GM23338 (cell line): ENCODE results near the gene JAZF1. TPM values are rescaled to one million over a fixed set of nuclear protein-coding genes. Genes with fewer than 3 reads are reported as not detected.

Experiments used
- ATAC-seq: fragments of 200-7000 bp; cut with Tn5 transposase; 3 replicates; pipeline ENCODE4 v1.9.1; 2020
- DNase-seq: peaks from one replicate; pipeline ENCODE4 v3.0.0-alpha.2; 2015; ENCODE audit warnings: low spot score
- H2AFZ ChIP-seq: fragments of 200-600 bp; sonication (generic); 2 replicates; pipeline ENCODE4 v1.8.0; 2016; ENCODE audit warnings: antibody characterized with exemption, mild to moderate bottlenecking, moderate library complexity
- H3F3A ChIP-seq: fragments of 200-600 bp; sonication (generic); replicated peaks from 2 replicates; pipeline ENCODE4 v1.8.0; 2017; ENCODE audit warnings: antibody characterized with exemption, mixed run types, low read depth
- H3K27ac ChIP-seq: fragments of 200-600 bp; sonication (generic); 2 replicates; pipeline ENCODE4 v1.6.1; 2016; ENCODE audit warnings: low read depth
- H3K27me3 ChIP-seq: fragments of 200-600 bp; sonication (generic); 2 replicates; pipeline ENCODE4 v1.8.0; 2016; ENCODE audit warnings: mild to moderate bottlenecking, mixed run types, moderate library complexity; ENCODE audit not compliant: insufficient read depth
- H3K36me3 ChIP-seq: fragments of 200-600 bp; sonication (generic); 2 replicates; pipeline ENCODE4 v1.8.0; 2016; ENCODE audit warnings: mild to moderate bottlenecking; ENCODE audit not compliant: insufficient read depth
- H3K4me1 ChIP-seq: fragments of 200-600 bp; sonication (generic); 2 replicates; pipeline ENCODE4 v1.8.0; 2016; ENCODE audit warnings: mild to moderate bottlenecking, moderate library complexity; ENCODE audit not compliant: insufficient read depth
- H3K4me2 ChIP-seq: fragments of 200-600 bp; sonication (generic); 2 replicates; pipeline ENCODE4 v1.7.1; 2017; ENCODE audit warnings: mixed run types
- H3K4me3 ChIP-seq: fragments of 200-600 bp; sonication (generic); 2 replicates; pipeline ENCODE4 v1.6.1; 2016; ENCODE audit warnings: mixed run types
- H3K79me2 ChIP-seq: fragments of 200-600 bp; sonication (generic); replicated peaks from 2 replicates; pipeline ENCODE4 v1.8.0; 2017; ENCODE audit warnings: mild to moderate bottlenecking; ENCODE audit not compliant: insufficient read depth
- H3K9me2 ChIP-seq: fragments of 200-600 bp; sonication (generic); 2 replicates; pipeline ENCODE4 v1.8.0; 2017; ENCODE audit not compliant: insufficient read depth
- H4K20me1 ChIP-seq: fragments of 200-600 bp; sonication (generic); replicated peaks from 2 replicates; pipeline ENCODE4 v1.8.0; 2017; ENCODE audit warnings: mild to moderate bottlenecking; ENCODE audit not compliant: insufficient read depth
- H3K27ac Mint-ChIP-seq: 2 replicates; pipeline ENCODE4 v1.8.0; 2020; ENCODE audit warnings: inconsistent platforms, mild to moderate bottlenecking, moderate library complexity, mixed read lengths
- H3K27me3 Mint-ChIP-seq: 3 replicates; pipeline ENCODE4 v1.8.0; 2022; ENCODE audit warnings: low read depth, mild to moderate bottlenecking, moderate library complexity, mixed read lengths, inconsistent platforms; ENCODE audit not compliant: insufficient read depth, poor library complexity
- H3K36me3 Mint-ChIP-seq: 3 replicates; pipeline ENCODE4 v1.8.0; 2021; ENCODE audit warnings: low read depth, mild to moderate bottlenecking, inconsistent platforms, moderate library complexity, mixed read lengths
- H3K4me1 Mint-ChIP-seq: 3 replicates; pipeline ENCODE4 v1.8.0; 2020; ENCODE audit warnings: mild to moderate bottlenecking, inconsistent platforms, mixed read lengths
- H3K4me3 Mint-ChIP-seq: 3 replicates; pipeline ENCODE4 v1.8.0; 2021; ENCODE audit warnings: moderate library complexity, mild to moderate bottlenecking, inconsistent platforms, mixed read lengths
- H3K9me3 Mint-ChIP-seq: 3 replicates; pipeline ENCODE4 v1.8.0; 2020; ENCODE audit warnings: moderate library complexity, mild to moderate bottlenecking, inconsistent platforms, mixed read lengths
- CREB1 ChIP-seq: fragments of 250-450 bp; sonication (Bioruptor Pico); IDR thresholded peaks from 2 replicates; pipeline ENCODE4 v1.5.0; 2020; ENCODE audit warnings: low read depth, mild to moderate bottlenecking, moderate library complexity
- CTCF ChIP-seq, 2 experiments: fragments of 200-600 bp in 1 of 2; sonication (generic) in 1 of 2; conservative IDR thresholded peaks; 2 replicates each; pipeline versions ENCODE4 v1.5.1 to v1.6.1; 2016 to 2017; ENCODE audit warnings: antibody characterized with exemption in 2 of 2, low read depth in 2 of 2, mild to moderate bottlenecking in 2 of 2, moderate library complexity in 1 of 2
- EZH2 ChIP-seq: fragments of 200-600 bp; sonication (generic); IDR thresholded peaks from one replicate; pipeline ENCODE4 v1.8.0; 2017; ENCODE audit warnings: antibody characterized with exemption, mild to moderate bottlenecking, low read depth; ENCODE audit not compliant: unreplicated experiment
- EZH2phosphoT487 ChIP-seq: fragments of 200-600 bp; sonication (generic); IDR thresholded peaks from one replicate; pipeline ENCODE4 v1.8.1; 2018; ENCODE audit warnings: antibody characterized with exemption; ENCODE audit not compliant: unreplicated experiment
- JUNB ChIP-seq: IDR thresholded peaks from one replicate; pipeline ENCODE4 v1.6.1; 2016; ENCODE audit warnings: antibody characterized with exemption; ENCODE audit not compliant: unreplicated experiment
- NANOG ChIP-seq: IDR thresholded peaks from 2 replicates; pipeline ENCODE4 v1.6.1; 2016; ENCODE audit warnings: antibody characterized with exemption, borderline replicate concordance
- POLR2AphosphoS5 ChIP-seq: IDR thresholded peaks from 2 replicates; pipeline ENCODE4 v1.6.1; 2016; ENCODE audit warnings: antibody characterized with exemption, low read depth
- STAT1 ChIP-seq: IDR thresholded peaks from one replicate; pipeline ENCODE4 v1.6.1; 2016; ENCODE audit warnings: antibody characterized with exemption; ENCODE audit not compliant: unreplicated experiment
- ZNF114 ChIP-seq: fragments of 250-450 bp; sonication (Bioruptor Pico); IDR thresholded peaks from 2 replicates; pipeline ENCODE4 v1.5.0; 2020; ENCODE audit warnings: mild to moderate bottlenecking, moderate library complexity
- ZNF331 ChIP-seq: fragments of 250-450 bp; sonication (Bioruptor Pico); IDR thresholded peaks from 2 replicates; pipeline ENCODE4 v1.5.0; 2020; ENCODE audit warnings: low read depth, mild to moderate bottlenecking, moderate library complexity
- polyA plus RNA-seq: library from polyadenylated mRNA; unstranded; fragments of >200 nt; fragmentation: Nextera tagmentation; extraction: Ambion mirVana; gene quantifications from 2 replicates; pipeline ENCODE4 v1.2.1, GENCODE V29; 2016
- total RNA-seq: library from RNA; depleted of rRNA; stranded (reverse); fragments of >200 nt; shearing (Covaris generic); gene quantifications from 2 replicates; pipeline ENCODE4 v1.2.3, GENCODE V29; 2014
- TF ChIP-seq, protein P1 (sequence below): IDR thresholded peaks from one replicate; pipeline ENCODE4 v1.6.1; 2018; ENCODE audit warnings: antibody characterized with exemption; ENCODE audit not compliant: unreplicated experiment
- TF ChIP-seq, protein P2 (sequence below): IDR thresholded peaks from 2 replicates; pipeline ENCODE4 v1.6.1; 2016; ENCODE audit warnings: antibody characterized with exemption
- TF ChIP-seq, protein P3 (sequence below): fragments of 250-450 bp; sonication (Bioruptor Pico); IDR thresholded peaks from 2 replicates; pipeline ENCODE4 v1.5.0; 2020; ENCODE audit warnings: mild to moderate bottlenecking, moderate library complexity

The JAZF1 gene
- total and polyA plus RNA-seq, 2 experiments from 2014 or later = 12.2 to 22.2 TPM

DNA sequence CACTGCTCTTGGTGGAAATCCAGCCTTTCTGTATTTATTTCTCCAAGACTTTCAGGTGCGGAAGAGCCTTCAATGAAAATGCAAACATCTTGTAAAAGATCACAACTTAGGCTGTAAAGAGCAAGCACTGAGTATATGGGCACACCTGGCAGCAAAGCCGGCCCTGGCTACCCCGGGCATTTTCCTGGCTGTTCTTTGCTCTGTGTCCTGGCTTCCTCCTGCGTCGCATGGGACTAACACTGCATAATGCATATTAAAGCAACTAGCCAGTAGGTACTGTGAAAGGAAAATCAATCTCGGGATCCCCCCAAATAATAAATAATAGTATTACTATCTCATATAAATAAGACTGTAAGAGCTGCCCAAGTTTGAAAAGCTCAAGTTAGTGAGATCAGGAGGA is 9.9 kb downstream of the JAZF1 start:
- Histone ChIP-seq H3F3A (no peaks in the 10 kb centered on the region), H4K20me1 (no peaks in the 10 kb centered on the region; the same call in 1 of the 2 replicates), H3K4me3 (no peak overlapping the region), H3K36me3 (no peaks in the 10 kb centered on the region), H2AFZ (no peak overlapping the region), H3K27ac (no peak overlapping the region), H3K4me2 (peak overlapping the region; percentile 23; the same call in 1 of the 2 replicates), H3K9me2 (no peaks in the 10 kb centered on the region), H3K4me1 (peaks cover 66% of the 10 kb centered on the region), H3K79me2 (peaks cover 87% of the 10 kb centered on the region), H3K27me3 (no peaks in the 10 kb centered on the region)
- DNase-seq (no peak), ATAC-seq (peak; percentile 39; the same call in 2 of the 3 replicates)
- H3K27me3 Mint-ChIP-seq = peaks cover 1% of the 10 kb centered on the region
- H3K4me3 Mint-ChIP-seq = no peak overlapping the region
- peaks cover 56% of the 10 kb centered on the region for H3K4me1 Mint-ChIP-seq
- H3K36me3 Mint-ChIP-seq = no peaks in the 10 kb centered on the region
- TF ChIP-seq CTCF (conservative IDR thresholded peaks at IDR 0.05; ENCODE audit: low read depth in 2 of 2) (no peak), EZH2phosphoT487 (no peak), STAT1 (no peak), NANOG (no peak), CREB1 (no peak), ZNF114 (no peak), POLR2AphosphoS5 (no peak), ZNF331 (CRISPR knock-in tag) (no peak), JUNB (no peak), EZH2 (no peak)
- TF ChIP-seq, protein P1, sequence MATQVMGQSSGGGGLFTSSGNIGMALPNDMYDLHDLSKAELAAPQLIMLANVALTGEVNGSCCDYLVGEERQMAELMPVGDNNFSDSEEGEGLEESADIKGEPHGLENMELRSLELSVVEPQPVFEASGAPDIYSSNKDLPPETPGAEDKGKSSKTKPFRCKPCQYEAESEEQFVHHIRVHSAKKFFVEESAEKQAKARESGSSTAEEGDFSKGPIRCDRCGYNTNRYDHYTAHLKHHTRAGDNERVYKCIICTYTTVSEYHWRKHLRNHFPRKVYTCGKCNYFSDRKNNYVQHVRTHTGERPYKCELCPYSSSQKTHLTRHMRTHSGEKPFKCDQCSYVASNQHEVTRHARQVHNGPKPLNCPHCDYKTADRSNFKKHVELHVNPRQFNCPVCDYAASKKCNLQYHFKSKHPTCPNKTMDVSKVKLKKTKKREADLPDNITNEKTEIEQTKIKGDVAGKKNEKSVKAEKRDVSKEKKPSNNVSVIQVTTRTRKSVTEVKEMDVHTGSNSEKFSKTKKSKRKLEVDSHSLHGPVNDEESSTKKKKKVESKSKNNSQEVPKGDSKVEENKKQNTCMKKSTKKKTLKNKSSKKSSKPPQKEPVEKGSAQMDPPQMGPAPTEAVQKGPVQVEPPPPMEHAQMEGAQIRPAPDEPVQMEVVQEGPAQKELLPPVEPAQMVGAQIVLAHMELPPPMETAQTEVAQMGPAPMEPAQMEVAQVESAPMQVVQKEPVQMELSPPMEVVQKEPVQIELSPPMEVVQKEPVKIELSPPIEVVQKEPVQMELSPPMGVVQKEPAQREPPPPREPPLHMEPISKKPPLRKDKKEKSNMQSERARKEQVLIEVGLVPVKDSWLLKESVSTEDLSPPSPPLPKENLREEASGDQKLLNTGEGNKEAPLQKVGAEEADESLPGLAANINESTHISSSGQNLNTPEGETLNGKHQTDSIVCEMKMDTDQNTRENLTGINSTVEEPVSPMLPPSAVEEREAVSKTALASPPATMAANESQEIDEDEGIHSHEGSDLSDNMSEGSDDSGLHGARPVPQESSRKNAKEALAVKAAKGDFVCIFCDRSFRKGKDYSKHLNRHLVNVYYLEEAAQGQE = no peak
- TF ChIP-seq, protein P2, sequence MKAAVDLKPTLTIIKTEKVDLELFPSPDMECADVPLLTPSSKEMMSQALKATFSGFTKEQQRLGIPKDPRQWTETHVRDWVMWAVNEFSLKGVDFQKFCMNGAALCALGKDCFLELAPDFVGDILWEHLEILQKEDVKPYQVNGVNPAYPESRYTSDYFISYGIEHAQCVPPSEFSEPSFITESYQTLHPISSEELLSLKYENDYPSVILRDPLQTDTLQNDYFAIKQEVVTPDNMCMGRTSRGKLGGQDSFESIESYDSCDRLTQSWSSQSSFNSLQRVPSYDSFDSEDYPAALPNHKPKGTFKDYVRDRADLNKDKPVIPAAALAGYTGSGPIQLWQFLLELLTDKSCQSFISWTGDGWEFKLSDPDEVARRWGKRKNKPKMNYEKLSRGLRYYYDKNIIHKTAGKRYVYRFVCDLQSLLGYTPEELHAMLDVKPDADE = no peak
- TF ChIP-seq, protein P3, sequence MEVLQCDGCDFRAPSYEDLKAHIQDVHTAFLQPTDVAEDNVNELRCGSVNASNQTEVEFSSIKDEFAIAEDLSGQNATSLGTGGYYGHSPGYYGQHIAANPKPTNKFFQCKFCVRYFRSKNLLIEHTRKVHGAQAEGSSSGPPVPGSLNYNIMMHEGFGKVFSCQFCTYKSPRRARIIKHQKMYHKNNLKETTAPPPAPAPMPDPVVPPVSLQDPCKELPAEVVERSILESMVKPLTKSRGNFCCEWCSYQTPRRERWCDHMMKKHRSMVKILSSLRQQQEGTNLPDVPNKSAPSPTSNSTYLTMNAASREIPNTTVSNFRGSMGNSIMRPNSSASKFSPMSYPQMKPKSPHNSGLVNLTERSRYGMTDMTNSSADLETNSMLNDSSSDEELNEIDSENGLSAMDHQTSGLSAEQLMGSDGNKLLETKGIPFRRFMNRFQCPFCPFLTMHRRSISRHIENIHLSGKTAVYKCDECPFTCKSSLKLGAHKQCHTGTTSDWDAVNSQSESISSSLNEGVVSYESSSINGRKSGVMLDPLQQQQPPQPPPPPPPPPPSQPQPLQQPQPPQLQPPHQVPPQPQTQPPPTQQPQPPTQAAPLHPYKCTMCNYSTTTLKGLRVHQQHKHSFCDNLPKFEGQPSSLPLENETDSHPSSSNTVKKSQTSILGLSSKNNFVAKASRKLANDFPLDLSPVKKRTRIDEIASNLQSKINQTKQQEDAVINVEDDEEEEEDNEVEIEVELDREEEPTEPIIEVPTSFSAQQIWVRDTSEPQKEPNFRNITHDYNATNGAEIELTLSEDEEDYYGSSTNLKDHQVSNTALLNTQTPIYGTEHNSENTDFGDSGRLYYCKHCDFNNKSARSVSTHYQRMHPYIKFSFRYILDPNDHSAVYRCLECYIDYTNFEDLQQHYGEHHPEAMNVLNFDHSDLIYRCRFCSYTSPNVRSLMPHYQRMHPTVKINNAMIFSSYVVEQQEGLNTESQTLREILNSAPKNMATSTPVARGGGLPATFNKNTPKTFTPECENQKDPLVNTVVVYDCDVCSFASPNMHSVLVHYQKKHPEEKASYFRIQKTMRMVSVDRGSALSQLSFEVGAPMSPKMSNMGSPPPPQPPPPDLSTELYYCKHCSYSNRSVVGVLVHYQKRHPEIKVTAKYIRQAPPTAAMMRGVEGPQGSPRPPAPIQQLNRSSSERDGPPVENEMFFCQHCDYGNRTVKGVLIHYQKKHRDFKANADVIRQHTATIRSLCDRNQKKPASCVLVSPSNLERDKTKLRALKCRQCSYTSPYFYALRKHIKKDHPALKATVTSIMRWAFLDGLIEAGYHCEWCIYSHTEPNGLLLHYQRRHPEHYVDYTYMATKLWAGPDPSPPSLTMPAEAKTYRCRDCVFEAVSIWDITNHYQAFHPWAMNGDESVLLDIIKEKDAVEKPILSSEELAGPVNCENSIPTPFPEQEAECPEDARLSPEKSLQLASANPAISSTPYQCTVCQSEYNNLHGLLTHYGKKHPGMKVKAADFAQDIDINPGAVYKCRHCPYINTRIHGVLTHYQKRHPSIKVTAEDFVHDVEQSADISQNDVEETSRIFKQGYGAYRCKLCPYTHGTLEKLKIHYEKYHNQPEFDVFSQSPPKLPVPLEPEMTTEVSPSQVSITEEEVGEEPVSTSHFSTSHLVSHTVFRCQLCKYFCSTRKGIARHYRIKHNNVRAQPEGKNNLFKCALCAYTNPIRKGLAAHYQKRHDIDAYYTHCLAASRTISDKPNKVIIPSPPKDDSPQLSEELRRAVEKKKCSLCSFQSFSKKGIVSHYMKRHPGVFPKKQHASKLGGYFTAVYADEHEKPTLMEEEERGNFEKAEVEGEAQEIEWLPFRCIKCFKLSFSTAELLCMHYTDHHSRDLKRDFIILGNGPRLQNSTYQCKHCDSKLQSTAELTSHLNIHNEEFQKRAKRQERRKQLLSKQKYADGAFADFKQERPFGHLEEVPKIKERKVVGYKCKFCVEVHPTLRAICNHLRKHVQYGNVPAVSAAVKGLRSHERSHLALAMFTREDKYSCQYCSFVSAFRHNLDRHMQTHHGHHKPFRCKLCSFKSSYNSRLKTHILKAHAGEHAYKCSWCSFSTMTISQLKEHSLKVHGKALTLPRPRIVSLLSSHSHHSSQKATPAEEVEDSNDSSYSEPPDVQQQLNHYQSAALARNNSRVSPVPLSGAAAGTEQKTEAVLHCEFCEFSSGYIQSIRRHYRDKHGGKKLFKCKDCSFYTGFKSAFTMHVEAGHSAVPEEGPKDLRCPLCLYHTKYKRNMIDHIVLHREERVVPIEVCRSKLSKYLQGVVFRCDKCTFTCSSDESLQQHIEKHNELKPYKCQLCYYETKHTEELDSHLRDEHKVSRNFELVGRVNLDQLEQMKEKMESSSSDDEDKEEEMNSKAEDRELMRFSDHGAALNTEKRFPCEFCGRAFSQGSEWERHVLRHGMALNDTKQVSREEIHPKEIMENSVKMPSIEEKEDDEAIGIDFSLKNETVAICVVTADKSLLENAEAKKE (CRISPR knock-in tag) = no peak
- no peaks in the 10 kb centered on the region for H3K9me3 Mint-ChIP-seq
- H3K27ac Mint-ChIP-seq = no peak overlapping the region
